OCI-LY3 (cell line): ENCODE data around the gene PAN2.

Source experiments
- H2AFZ ChIP-seq: fragments of 200-600, 300-600 bp; shearing (Covaris generic); 2 replicates; pipeline ENCODE4 v1.6.0; 2014; ENCODE audit warnings: antibody characterized with exemption, low read depth, low read length
- H3K27ac ChIP-seq: fragments of 200-600, 300-600 bp; sonication (generic); 2 replicates; pipeline ENCODE4 v1.5.1; 2014; ENCODE audit warnings: mild to moderate bottlenecking, low read length, moderate library complexity, mixed read lengths
- H3K27me3 ChIP-seq: fragments of 200-600, 300-600 bp; sonication (generic); 2 replicates; pipeline ENCODE4 v1.6.1; 2014; ENCODE audit warnings: low read depth, low read length, mixed read lengths
- H3K36me3 ChIP-seq: fragments of 200-600, 300-600 bp; sonication (generic); replicated peaks from 2 replicates; pipeline ENCODE3; 2014; ENCODE audit warnings: low read depth, low read length, mixed read lengths
- H3K4me1 ChIP-seq: fragments of 300-600, 200-600 bp; sonication (generic); 2 replicates; pipeline ENCODE4 v1.6.1; 2014; ENCODE audit warnings: low read length, mixed read lengths
- H3K4me2 ChIP-seq: fragments of 200-600, 300-600 bp; sonication (generic); 2 replicates; pipeline ENCODE4 v1.6.1; 2014; ENCODE audit warnings: low read length, mixed read lengths
- H3K4me3 ChIP-seq: fragments of 300-600, 200-600 bp; sonication (generic); 2 replicates; pipeline ENCODE4 v1.5.1; 2014; ENCODE audit warnings: antibody characterized with exemption, mild to moderate bottlenecking, low read length, moderate library complexity
- H3K79me2 ChIP-seq: fragments of 300-600, 200-600 bp; shearing (Covaris generic); 2 replicates; pipeline ENCODE4 v1.6.1; 2014; ENCODE audit warnings: mild to moderate bottlenecking, low read length, mixed read lengths
- H3K9ac ChIP-seq: fragments of 300-600, 200-600 bp; shearing (Covaris generic); 2 replicates; pipeline ENCODE4 v1.6.0; 2014; ENCODE audit warnings: mild to moderate bottlenecking, low read length, moderate library complexity
- H3K9me3 ChIP-seq: fragments of 200-600, 300-600 bp; shearing (Covaris generic); 2 replicates; pipeline ENCODE4 v1.6.1; 2014; ENCODE audit warnings: low read length, mixed read lengths; ENCODE audit not compliant: insufficient read depth
- H4K20me1 ChIP-seq: fragments of 200-600, 300-600 bp; sonication (generic); 2 replicates; pipeline ENCODE4 v1.6.1; 2016; ENCODE audit warnings: low read length, mixed read lengths; ENCODE audit not compliant: insufficient read depth
- CTCF ChIP-seq: fragments of 200-600, 300-600 bp; sonication (generic); IDR thresholded peaks from 2 replicates; pipeline ENCODE4 v1.5.1; 2014; ENCODE audit warnings: antibody characterized with exemption, low read length, low read depth
- EZH2phosphoT487 ChIP-seq: fragments of 200-600 bp; shearing (Covaris generic); IDR thresholded peaks from 2 replicates; pipeline ENCODE4 v1.6.1; 2018; ENCODE audit warnings: antibody characterized with exemption, mixed run types, low read depth

The PAN2 gene

DNA sequence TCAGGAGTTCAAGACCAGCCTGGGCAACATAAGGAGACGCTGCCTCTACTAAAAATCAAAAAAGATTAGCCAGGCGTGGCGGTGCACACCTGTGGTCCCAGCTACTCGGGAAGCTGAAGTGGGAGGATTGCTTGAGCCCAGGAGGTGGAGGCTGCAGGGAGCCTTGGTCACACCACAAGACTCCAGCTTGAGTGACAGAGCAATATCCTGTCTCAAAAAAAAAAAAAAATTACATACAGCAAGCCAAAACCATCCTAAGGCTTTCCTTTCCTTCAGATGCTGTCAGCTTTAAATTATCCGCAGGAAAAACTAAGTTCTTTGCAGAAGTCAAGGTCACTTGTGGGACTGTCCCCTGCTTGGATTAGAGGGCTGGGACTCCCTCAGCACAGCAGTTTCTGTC lies 35.0 kb downstream of the PAN2 start:
- TF ChIP-seq EZH2phosphoT487 (no peak), CTCF (no peak)
- H3K27me3 ChIP-seq: no peaks in the 10 kb centered on the region
- peaks cover 11% of the 10 kb centered on the region for H3K36me3 ChIP-seq
- peak overlapping the region; percentile 79 for H3K9ac ChIP-seq
- H3K27ac ChIP-seq: peak overlapping the region; percentile 71
- no peaks in the 10 kb centered on the region for H3K9me3 ChIP-seq
- 0 out of 2 replicates have a peak, but pooled peaks cover 3% of the 10 kb centered on the region for H4K20me1 ChIP-seq
- peaks cover 68% of the 10 kb centered on the region for H3K79me2 ChIP-seq
- H3K4me1 ChIP-seq: peaks cover 52% of the 10 kb centered on the region
- peak overlapping the region; percentile 85 for H3K4me3 ChIP-seq
- peak overlapping the region; percentile 93 for H3K4me2 ChIP-seq
- H2AFZ ChIP-seq: no peak overlapping the region

DNA sequence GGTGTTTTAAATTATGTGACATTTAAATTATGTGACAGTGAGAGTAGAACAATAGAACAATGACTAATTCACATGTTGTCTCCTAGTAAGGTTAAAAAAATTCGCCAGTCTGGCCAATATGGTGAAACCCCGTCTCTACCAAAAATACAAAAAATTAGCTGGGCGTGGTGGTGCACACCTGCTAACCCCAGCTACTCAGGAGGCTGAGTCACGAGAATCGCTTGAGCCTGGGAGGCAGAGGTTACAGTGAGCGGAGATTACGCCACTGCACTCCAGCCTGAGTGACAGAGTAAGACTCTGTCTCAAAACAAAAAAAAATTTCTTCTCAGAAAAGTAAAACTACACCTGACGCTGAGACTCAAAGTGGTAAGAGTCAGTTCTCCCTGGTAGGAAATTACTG lies 36.4 kb downstream of the PAN2 start:
- no peak overlapping the region for H3K4me3 ChIP-seq
- H3K9ac ChIP-seq: no peak overlapping the region
- H4K20me1 ChIP-seq: 0 out of 2 replicates have a peak, but pooled peaks cover 3% of the 10 kb centered on the region
- peak overlapping the region; percentile 71 for H3K4me2 ChIP-seq
- peak overlapping the region; percentile 81 for H3K27ac ChIP-seq
- no peaks in the 10 kb centered on the region for H3K9me3 ChIP-seq
- H3K79me2 ChIP-seq: peaks cover 79% of the 10 kb centered on the region
- TF ChIP-seq CTCF: no peak
- no peak for TF ChIP-seq EZH2phosphoT487
- no peaks in the 10 kb centered on the region for H3K27me3 ChIP-seq
- H3K36me3 ChIP-seq: peaks cover 13% of the 10 kb centered on the region
- peaks cover 47% of the 10 kb centered on the region for H3K4me1 ChIP-seq
- no peak overlapping the region for H2AFZ ChIP-seq

DNA sequence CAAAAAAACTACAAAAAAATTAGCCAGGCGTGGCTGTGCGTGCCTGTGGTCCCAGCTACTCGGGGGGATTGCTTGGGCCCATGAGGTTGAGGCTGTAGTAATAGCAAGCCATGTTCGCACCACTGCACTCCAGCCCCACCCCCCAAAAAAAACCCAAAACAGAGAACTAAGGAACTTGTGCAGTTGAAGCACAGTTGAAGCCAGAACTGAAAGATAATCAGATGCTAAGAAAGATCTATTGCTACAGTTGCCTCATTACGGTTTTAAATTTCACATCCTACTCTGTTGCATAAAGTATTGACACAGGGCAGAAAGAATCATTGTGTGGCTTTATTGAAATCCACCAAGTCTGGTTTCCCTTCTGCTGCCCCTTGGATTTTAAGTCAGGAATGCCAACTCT lies 37.5 kb downstream of the PAN2 start:
- TF ChIP-seq EZH2phosphoT487 (no peak), CTCF (no peak)
- H2AFZ ChIP-seq: no peak overlapping the region
- peak overlapping the region; percentile 24 for H3K9ac ChIP-seq
- H3K27me3 ChIP-seq: no peaks in the 10 kb centered on the region
- peaks cover 88% of the 10 kb centered on the region for H3K79me2 ChIP-seq
- peaks cover 40% of the 10 kb centered on the region for H3K4me1 ChIP-seq
- no peaks in the 10 kb centered on the region for H3K9me3 ChIP-seq
- 0 out of 2 replicates have a peak, but pooled peaks cover 3% of the 10 kb centered on the region for H4K20me1 ChIP-seq
- H3K36me3 ChIP-seq: peaks cover 18% of the 10 kb centered on the region
- peak overlapping the region; percentile 81 for H3K27ac ChIP-seq
- H3K4me2 ChIP-seq: peak overlapping the region; percentile 71
- H3K4me3 ChIP-seq: peak overlapping the region; percentile 43

DNA sequence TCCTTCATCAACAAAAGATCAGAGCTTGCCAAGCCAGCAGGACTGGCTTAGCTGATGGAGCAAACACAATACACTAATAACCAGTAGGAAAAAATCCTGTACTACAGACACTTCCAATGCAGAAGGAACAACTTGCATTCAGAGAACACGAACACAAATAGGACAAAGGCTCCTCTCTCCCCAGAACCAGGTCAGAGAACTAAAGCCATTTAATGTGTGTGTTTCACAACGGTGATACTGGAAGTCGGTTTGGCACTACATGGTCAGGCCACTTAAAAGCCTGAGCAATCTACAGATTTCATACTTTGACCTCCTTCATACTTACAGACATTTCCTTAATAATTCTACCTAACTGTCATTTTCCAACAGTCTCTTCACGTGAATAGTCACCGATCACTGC lies 40.0 kb downstream of the PAN2 start:
- H3K4me2 ChIP-seq: no peak overlapping the region
- H3K27me3 ChIP-seq: no peaks in the 10 kb centered on the region
- H3K36me3 ChIP-seq: peaks cover 24% of the 10 kb centered on the region
- H3K79me2 ChIP-seq: peaks cover 93% of the 10 kb centered on the region
- no peak overlapping the region for H3K27ac ChIP-seq
- H4K20me1 ChIP-seq: 0 out of 2 replicates have a peak, but pooled peaks cover 3% of the 10 kb centered on the region
- no peak for TF ChIP-seq CTCF
- H3K4me3 ChIP-seq: no peak overlapping the region
- H3K4me1 ChIP-seq: peaks cover 27% of the 10 kb centered on the region
- H2AFZ ChIP-seq: no peak overlapping the region
- no peak overlapping the region for H3K9ac ChIP-seq
- no peaks in the 10 kb centered on the region for H3K9me3 ChIP-seq
